Testis (tissue), 2 donors: ENCODE measurements around the gene FAM228A.

Experiments
- CTCF ChIP-seq, 3 experiments: fragments of 450-650 bp in 2 of 3; fragments of 200-600 bp in 1 of 3; sonication (generic) in 1 of 3; IDR thresholded peaks; one replicate each; pipeline ENCODE4 v1.5.1; 2016 to 2019; ENCODE audit warnings: antibody characterized with exemption in 3 of 3, mild to moderate bottlenecking in 2 of 3, moderate library complexity in 1 of 3
- POLR2A ChIP-seq: fragments of 450-650 bp; IDR thresholded peaks from one replicate; pipeline ENCODE4 v1.6.1; 2017; ENCODE audit warnings: antibody characterized with exemption, mild to moderate bottlenecking, moderate library complexity

GRCh38 chr2:24160761-24161160 lies 14.1 kb upstream of the FAM228A start:
- TF ChIP-seq CTCF (IDR thresholded peaks at IDR 0.05): no peak
- TF ChIP-seq POLR2A: no peak
